Activated CD4-positive, alpha-beta T cell treated with anti-CD3 and anti-CD28 coated beads for 24 hours (primary cell): ENCODE data around the gene TTC32.
A peak's percentile ranks its signal among the peaks of the same experiment; 100 is the strongest.
"Not testable (repeated sequence)": the region's sequence is repeated elsewhere in the genome, so short reads cannot be mapped to it uniquely, and the experiment has no call there.

ENCODE experiments used
- DNase-seq, 2 donors: peaks; one replicate each; pipeline ENCODE4 v3.0.0-alpha.2; 2020; ENCODE audit warnings: low read depth in 2 of 2

Gene TTC32

DNA sequence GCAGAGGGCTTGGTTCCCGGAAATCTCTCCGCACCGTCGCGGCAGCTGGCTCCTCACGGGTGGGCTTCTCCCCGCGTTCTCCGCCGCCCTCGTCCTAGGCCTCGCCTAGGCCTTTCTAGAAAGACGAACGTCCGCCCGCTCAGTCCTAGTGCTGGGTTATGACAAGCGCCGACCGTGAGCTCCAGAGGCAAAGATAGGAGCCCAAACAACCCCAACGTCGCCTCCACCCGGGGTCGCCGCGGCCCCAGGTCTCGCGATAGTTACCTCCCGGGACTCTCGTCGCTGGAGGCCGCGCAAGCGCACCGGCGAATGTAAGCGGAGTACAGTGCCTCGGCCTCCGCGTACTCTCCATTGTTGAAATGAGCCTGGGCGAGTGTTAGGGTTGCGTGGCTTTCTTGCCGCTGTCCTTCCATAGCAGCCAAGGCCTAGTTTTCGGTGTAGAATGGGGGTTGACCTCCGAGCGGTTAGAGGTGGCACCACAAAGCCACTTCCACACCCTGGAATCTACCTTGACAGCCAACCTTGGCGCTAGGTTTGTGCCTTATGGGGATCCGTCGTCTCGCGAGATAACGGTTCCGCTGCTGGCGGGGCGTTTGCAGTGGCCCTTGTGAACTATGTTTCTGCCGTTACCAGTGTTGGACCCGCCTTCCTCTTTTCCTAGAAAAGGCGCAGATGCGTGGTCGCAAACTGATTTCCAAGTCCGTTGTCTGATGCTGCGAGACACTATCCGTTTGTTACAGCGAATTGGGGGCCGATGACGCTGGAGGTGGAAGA is at the start of gene TTC32:
TTC32 (minus strand) TSS at position 542 of the 774 bp plus-strand sequence; CDS start at position 413, 129 bp downstream.
- DNase-seq, result peak; percentile 85 to 88

DNA sequence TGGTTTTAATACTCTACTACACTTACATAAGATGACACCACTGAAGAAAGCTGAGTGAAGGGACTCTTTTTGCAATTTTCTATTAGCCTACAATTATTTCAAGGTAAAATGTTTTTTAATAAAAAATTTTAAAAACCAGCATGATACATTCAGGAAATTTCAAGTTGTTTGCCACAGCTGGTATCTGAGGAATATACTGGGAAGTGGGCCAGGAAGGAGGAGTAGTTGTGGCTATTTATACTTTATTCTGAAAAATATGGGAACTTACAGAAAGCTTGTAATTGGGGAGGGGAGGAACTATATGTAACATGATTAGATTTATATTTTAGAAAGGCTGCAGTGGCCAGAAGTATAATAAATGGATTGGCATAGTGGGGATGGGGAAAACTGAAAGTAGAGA is 47.3 kb upstream of the TTC32 start:
- DNase-seq, result no peak

DNA sequence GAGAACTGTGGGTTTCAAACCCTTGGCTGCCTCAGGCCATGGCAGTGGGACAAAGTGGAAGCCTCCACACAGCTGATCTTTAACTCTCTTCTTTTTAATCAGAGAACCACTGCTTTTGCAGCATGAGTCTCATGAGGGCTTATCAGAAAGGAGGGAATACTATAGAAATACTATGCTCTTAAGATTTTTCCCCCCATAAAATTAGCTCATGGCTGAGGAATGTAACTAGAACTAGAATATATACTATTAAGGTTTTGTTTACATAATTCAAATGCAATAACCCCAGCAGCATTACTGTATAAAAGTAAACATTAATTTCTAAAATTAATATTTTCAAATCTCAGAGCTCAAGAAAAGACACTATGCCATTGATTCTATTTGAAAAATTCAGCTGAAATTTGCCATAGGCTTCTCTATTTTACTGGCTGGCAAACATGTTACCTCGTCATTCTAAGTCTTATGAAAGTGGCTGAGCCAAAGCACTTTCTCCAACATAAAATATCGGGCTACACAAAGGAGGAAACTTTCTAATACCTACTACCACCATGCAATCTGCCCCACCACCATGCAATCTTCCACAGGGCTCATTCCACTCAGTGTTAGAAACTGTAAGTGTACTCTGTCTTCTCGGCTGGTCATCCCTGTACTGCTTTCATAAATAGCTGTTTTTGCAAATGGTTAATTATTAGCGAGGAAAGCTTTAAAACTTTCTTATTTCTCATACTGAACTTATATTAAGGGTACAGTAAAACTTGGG is 45.6 kb upstream of the TTC32 start:
- no peak for DNase-seq

DNA sequence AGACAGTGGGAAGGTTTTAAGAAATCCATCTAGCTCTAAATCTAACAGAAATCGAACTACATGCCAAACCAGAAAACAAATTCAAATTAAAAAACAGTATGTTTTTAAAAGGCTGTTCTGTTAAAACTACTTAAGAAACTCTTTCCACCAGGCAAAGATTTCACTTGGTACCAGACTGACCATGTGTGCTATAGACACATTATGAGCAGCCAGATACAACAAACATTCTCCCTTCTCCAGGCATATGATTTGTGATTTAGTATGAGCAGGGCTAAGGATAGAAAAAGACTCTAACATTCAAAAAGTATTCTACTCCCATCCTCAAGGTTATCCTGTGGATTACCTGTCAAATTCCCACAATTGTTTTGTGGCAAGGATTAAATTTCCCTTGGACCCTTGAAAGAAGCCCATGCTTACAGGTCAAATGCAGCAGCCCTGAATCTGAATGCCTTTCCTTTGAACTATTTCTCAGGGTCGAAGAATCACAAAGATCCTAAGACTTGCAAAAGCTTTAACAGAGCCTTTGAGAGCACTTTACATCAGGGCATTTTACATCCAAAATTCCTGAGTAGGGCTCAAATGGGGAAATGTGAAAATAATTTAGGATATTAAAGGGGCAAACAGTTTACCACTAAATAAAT is 42.5 kb upstream of the TTC32 start:
- DNase-seq, result no peak

DNA sequence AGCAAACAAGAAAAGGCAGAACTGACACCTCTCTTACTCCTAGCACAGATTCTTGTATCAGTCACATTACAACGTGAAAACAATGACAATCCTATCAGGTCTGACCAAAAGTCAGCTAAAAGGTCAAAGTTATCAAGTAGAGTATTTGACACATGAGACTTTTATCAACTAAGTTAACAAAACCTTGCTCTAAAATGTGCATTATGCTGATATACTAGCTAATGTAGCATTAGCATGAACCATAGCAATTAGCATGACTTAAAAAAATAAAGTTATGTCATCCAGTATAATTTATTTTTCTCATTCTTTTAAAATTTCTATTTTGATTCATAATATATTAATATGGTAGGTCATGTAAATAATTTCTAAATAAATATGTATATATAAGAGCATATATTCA is 41.4 kb upstream of the TTC32 start:
- no peak for DNase-seq

DNA sequence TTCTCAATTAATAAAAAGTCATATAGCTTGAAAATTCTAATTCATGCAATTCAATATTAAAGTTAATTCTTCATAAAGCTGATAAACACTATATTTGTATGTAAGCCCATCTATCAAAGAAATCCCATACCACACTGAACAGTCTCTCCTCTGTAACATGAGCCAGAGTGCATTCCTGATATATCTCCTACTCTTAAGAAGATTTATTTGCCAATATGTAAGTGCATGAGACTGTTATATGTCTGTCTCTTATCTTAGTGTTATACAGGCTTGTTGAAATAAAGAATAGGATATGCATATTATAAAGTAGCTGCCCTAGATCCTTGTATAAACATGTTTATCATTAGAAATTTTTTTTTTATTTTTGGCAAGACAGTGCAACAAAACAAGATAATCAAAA is 40.4 kb upstream of the TTC32 start:
- DNase-seq, result no peak

DNA sequence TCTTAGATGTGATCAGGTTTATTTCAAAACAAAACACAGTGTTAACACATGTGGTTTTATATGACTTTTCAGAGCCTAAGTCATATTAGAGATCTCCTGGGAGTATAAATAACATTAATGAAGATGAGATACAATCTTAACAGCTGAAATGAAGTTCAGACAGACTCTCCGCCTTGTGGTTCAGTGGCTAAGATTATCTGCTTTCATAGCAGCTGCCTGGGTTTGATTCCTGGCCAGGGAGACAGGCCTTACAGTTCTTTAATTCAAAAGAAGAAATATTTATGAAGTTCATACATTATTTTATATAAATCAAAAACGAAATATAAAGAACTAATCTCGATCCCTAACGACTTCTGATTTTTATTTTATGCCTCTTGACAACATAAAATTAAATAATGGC is 35.2 kb upstream of the TTC32 start:
- no peak for DNase-seq

DNA sequence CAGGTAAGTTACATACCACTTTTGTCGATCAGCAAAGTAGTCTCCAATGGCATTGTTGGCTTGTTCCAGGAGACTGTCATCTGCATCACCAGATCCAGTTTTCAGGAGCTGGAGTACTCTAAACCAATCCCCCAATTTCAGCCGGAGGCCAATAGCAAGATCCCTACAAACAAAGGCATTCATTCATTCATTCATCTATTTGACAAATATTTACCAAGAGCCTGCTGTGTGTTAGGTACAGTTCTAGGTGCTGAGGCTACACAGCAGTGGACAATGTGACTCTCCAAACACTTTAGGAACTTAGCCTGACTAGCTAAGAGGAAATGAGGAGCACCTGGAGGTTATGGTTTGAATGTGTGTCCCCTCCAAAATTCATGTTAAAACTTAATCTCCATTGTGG is 34.4 kb upstream of the TTC32 start:
- no peak for DNase-seq

DNA sequence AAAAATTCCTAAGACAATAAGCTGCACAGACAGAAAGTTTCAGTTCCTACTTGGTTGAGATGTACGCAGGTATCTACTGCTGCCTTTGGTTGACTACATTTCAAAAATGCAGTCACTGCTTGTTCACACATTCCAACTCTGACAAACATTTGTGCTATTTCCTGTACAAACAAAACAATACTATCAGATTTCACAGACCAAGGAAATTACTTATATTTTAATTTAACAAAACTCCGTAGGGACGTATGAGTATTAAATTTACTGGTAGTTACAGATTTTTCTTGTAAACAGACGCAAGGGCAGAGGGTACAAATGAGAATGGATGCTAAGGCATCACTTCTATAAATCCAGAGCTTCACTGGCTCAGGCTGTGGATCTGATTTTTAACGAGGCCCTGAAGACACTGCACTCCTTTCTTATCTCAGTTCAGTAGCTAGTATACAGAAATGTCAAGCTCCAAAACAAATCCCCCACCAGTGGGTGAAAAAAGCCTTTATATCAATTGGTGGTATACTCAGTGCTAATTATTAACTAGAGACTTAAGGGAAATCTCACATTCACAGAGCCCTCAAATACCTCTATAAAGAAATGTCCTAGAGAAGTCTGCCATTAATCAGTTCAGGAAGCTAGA is 31.7 kb upstream of the TTC32 start:
- no peak for DNase-seq

DNA sequence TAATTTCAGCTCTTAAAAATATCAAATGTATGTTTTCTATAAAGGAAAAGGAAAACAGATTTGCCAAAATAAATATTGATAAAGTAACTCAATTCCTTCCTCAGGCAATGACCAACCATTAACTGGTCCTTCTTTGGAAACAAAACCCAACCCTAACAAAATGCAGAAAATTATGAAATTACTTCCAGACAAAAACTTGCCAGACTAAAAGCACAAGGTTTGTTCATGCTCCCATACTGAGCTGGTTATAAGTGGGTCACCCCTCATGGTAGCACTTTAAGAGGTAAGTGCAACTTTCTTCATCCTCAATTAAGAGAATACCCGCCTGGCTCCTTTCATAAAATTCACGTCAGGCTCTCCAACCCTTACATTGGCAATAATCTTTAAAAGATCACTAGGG is 31.1 kb upstream of the TTC32 start:
- DNase-seq, result no peak

DNA sequence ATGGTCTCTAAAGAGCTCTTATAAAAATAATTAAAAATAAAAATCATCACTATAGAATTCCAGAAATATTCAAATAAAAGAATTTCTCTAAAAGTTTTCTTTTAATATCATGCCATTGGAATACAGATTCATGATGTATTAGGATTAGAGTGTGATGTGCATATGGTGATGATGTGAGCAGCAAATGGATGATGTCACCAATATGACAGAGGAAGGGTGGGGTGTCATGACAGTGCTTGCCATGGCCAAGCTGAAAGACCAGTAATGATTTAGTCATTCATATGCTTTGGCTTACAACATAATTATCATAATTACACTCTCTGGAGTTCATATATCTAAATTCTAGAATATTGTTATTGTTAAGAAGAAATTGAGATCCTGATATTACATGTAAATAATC is 27.4 kb upstream of the TTC32 start:
- DNase-seq, result no peak

DNA sequence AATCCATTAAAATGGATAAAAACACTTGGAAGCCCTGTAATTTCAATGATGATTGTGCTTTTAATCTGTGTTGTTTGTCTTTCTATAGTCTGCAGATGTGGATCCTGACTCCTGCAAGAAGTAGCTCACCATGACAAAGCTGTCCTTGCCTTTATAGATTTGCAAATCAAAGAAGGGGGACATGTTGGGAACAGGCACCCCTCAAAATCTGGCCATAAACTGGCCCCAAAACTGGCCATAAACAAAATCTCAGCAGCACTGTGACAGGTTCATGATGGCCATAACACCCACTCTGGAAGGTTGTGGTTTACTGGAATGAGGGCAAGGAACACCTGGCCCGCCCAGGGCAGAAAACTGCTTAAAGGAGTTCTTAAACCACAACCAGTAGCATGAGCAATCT is 26.0 kb upstream of the TTC32 start:
- not testable (repeated sequence) for DNase-seq

DNA sequence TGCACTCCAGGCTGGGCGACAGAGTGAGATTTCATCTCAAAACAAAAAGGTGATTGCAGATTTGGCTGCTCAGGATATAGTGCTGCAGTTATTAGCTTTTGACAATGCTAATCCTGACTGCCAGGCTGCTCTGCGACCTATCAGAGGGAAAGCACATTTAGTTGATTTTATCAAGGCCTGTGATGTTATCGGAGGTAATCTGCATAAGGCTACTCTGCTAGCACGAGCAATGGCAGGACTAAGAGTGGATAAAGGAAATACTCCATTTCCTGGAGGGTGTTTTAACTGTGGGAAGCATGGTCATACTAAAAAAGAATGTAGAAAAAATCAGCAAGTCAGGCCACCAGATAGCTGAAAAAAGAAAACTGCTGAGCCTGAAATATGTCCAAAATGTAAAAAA is 22.7 kb upstream of the TTC32 start:
- not testable (repeated sequence) for DNase-seq

DNA sequence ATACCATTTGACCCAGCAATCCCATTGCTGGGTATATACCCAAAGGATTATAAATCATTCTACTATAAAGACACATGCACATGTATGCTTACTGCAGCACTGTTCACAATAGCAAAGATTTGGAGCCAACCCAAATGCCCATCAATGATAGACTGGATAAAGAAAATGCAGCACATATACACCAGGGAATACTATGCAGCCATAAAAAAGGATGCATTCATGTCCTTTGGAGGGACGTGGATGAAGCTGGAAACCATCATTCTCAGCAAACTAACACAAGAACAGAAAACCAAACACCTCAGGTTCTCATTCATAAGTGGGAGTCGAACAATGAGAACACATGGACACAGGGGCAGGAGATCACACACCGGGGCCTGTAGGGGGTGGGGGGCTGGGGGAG is 20.4 kb upstream of the TTC32 start:
- DNase-seq, result not testable (repeated sequence)

DNA sequence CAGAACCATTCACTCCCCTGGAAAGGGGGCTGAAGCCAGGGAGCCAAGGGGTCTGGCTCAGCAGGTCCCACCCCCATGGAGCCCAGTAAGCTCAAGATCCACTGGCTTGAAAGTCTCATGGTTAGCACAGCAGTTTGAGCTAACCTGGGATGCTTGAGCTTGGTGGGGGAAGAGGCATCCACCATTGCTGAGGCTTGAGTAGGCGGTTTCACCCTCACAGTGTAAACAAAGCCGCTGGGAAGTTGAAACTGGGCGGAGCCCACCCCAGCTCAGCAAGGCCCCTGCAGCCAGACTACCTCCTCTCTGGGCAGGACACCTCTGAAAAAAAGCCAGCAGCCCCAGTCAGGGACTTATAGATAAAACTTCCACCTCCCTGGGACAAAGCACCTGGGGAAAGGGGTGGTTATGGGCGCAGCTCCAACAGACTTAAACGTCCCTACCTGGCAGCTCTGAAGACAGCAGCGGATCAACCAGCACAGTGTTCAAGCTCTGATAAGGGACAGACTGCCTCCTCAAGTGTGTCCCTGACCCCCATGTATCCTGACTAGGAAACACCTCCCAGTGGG is 14.7 kb upstream of the TTC32 start:
- DNase-seq, result no peak

DNA sequence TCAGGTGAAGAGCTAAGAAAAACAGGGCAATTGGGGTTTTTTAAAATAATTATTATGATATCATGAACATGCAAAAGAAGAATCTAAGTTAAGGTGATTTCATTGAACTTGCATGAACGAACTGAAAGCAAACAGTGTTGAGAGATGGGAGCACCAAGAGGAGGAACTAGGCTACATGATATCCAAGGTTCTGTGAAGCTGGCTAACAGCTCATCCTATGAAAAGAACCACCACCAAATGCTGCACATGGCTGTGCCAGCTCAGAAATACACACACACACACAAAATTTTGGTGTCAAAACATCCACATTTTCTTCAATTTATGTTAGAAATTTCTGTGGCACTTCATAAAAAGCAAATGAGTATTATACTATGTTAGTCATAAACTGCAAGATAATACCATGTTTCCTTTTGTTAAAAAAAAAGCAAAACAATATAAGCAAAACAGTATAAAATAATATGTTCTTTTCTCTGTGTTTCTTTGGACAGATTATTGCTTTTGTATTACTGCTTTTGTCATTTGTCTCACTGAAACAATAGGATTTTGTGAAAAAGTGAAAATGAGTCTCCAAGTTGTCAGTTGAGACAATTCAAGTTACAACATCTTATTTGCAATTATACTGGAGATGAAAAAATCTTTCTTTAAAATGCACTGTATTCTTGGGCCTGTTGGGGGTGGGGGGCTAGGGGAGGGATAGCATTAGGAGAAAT is 12.6 kb upstream of the TTC32 start:
- no peak for DNase-seq

DNA sequence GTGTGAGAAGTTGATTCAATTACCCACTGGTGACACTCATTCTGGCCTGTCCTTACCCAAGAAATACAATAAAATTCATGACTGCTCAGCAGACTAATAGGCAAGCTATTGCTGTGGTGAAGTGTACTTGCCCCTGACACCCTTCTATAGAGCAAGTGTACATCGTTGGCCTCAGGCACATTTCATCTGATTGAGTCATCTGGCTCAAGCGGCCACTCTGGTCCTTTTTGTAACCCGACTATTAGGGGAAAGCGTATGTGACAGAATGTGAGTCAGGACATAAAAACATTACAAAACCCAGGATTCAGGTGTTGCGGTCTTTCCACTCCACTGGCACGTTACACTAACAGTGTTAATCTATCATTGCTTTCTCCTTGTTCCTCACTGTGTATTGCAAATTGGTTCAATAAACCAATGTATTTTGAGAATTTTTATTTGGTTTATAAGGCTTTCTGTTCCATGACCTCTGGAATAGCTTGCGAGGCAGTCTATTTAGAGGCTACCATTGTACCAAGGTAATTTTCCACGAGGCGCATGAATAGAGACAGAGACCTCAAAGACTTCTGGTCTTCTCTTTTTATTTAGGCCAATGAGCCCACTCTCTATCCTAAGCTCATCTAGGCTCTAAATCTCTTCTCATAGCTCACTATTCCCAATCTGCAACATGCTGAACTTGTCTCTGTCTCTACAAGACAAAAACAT is 10.2 kb upstream of the TTC32 start:
- no peak for DNase-seq

DNA sequence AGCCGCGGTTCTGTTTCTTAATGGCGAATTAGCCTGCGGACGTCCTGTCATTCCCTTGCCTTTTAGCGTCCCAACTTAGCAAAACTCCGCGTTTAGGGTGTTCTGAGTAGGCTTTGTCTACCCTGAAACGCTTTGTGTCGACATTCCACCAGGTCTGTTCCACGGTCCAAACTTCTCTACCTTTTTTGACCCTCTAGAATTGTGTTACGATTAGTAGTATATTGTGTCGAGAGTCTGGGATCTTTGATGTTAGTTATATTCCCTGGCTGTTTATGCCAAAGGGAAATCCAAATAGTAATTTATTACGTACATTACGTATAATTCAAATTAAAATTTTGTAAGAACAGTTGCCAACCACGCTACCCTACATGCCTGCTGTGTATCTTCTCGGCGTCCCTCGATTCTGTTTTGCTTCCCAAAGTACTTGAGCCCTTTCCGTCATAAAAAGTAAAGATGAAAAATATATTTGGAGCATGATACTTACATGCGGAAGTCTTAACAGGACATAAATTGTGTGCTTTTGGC is 495 bp upstream of the TTC32 start:
- no peak for DNase-seq

DNA sequence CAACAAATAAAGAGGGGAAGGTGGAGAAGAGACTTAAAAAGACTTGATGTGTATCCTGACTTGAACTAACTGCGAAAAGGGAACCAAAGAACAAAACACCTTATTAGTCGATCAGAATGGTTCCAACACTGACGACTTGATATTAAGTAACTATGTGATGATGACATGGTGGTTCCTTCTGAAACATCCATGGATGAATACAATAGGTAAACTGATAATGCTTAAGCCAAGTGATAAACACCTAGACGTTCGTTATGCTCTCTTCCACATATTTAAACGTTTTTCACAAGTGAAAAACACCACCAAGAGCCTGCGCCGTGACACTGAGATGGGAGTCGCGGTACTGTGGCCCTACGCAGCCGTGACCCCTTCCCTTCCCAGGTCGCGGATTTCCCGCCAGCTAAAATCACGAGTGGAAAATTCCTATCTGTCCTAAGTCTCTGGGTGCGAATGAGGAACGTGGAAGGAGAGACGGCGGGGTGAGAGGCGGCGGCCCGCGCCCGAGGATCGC is 797 bp downstream of the TTC32 start:
- no peak for DNase-seq
